ENCODE measurements around the gene KMT2A. TPM values are rescaled to one million over a fixed set of nuclear protein-coding genes. Genes with fewer than 3 reads are reported as not detected.

KMT2A gene
- total RNA-seq, 1 experiment from 2014 or later = 62.0 TPM

- no peak overlapping the region for H2BK5ac ChIP-seq (ENCODE audit: insufficient read length, low read length)
- no peaks in the 10 kb centered on the region for H3K27me3 ChIP-seq (ENCODE audit: insufficient read depth, low read length)
- no peak overlapping the region for H4K5ac ChIP-seq (ENCODE audit: insufficient read length, low read depth, low read length)
- Mint-ChIP-seq H3K9me3 (no peaks in the 10 kb centered on the region), H3K27me3 (ENCODE audit: low read depth) (peaks cover 9% of the 10 kb centered on the region), H3K36me3 (ENCODE audit: insufficient read depth in 1 of 3, low read depth in 3 of 3) (peaks cover 6 to 28% (median 8%) of the 10 kb centered on the region in 3 experiments; a peak in 6 of 7 replicates), H3K27ac (peak overlapping the region in 1 of 3 experiments; percentile 82; a peak in 2 of 7 replicates), H3K4me1 (peaks cover 57 to 66% of the 10 kb centered on the region in 2 experiments), H3K4me3 (peak overlapping the region; percentile 91 to 92)
- no peak overlapping the region for H2BK20ac ChIP-seq (ENCODE audit: low read depth, low read length, poor library complexity, severe bottlenecking)
- H4K20me1 ChIP-seq (ENCODE audit: control insufficient read depth, insufficient read depth, insufficient read length) = no peaks in the 10 kb centered on the region
- peak; percentile 63 for DNase-seq
- no peak for TF ChIP-seq CTCF (conservative IDR thresholded peaks at IDR 0.05)
- H3K23me2 ChIP-seq (ENCODE audit: insufficient read length, low read depth, low read length, poor library complexity, severe bottlenecking) = peaks cover 34% of the 10 kb centered on the region
- H2AFZ ChIP-seq (ENCODE audit: low read length) = no peak overlapping the region
- H3K27ac ChIP-seq (ENCODE audit: insufficient read length, low read depth, low read length) = no peak overlapping the region
- H2BK15ac ChIP-seq (ENCODE audit: low read depth, low read length) = no peak overlapping the region
- peaks cover 4% of the 10 kb centered on the region; the same call in 1 of the 2 replicates for H3K4me1 ChIP-seq (ENCODE audit: insufficient read depth, low read length)
- H4K8ac ChIP-seq (replicated peaks; ENCODE audit: insufficient read length, low read depth, low read length) = no peak overlapping the region
- no peak overlapping the region for H2AK5ac ChIP-seq (ENCODE audit: insufficient read length, low read length)
- no peak overlapping the region for H2BK12ac ChIP-seq (ENCODE audit: insufficient read length, low read depth, low read length)
- no peak overlapping the region for H3K4ac ChIP-seq (ENCODE audit: low read depth, low read length)
- peaks cover 6% of the 10 kb centered on the region for H3K79me1 ChIP-seq (ENCODE audit: insufficient read depth, low read depth, low read length, poor library complexity, severe bottlenecking)
- peak overlapping the region; percentile 36 for H3K9ac ChIP-seq (ENCODE audit: extremely low read depth, insufficient read length, low read length)
- H3K79me2 ChIP-seq (ENCODE audit: insufficient read depth, low read length) = peaks cover 39% of the 10 kb centered on the region; the same call in 1 of the 2 replicates
- H3K18ac ChIP-seq (ENCODE audit: insufficient read length, low read depth, low read length) = no peak overlapping the region
- no CpG with 5 or more reads among the region's 14 CpGs for WGBS (ENCODE audit: extremely low coverage, insufficient read length, low lambda C conversion rate)
- no peaks in the 10 kb centered on the region for H3K9me3 ChIP-seq (ENCODE audit: control insufficient read depth, low read depth, low read length)
- H3T11ph ChIP-seq (ENCODE audit: low read length) = no peak overlapping the region
- H3K56ac ChIP-seq (ENCODE audit: insufficient read length, low read depth, low read length) = no peak overlapping the region
- no peak overlapping the region for H4K91ac ChIP-seq (ENCODE audit: insufficient read length, low read depth, low read length)
- no peak overlapping the region for H2BK120ac ChIP-seq (ENCODE audit: low read depth, low read length, poor library complexity, severe bottlenecking)
- no peak overlapping the region for H3K14ac ChIP-seq (ENCODE audit: insufficient read depth, low read length)
- peak overlapping the region; percentile 80 for H3K4me2 ChIP-seq (ENCODE audit: insufficient read depth, insufficient read length, low read length)
- H3K23ac ChIP-seq (ENCODE audit: insufficient read length, low read depth, low read length) = no peak overlapping the region
Measured at GRCh38 chr11:118438314-118438931, 2.1 kb downstream of the KMT2A start.
